Measurements from ENCODE around the gene OR4Q3.
"Not testable (repeated sequence)": the region's sequence is repeated elsewhere in the genome, so short reads cannot be mapped to it uniquely, and the experiment has no call there.

Gene OR4Q3

GRCh38 chr14:19775587-19775986, 32.2 kb downstream of the OR4Q3 start:
- no peak overlapping the region for H3K4me3 ChIP-seq (ENCODE audit: low read depth, low read length)
- TF ChIP-seq CTCF (IDR thresholded peaks at IDR 0.05; ENCODE audit: borderline replicate concordance, insufficient read depth, low read depth, low read length), result no peak

DNA sequence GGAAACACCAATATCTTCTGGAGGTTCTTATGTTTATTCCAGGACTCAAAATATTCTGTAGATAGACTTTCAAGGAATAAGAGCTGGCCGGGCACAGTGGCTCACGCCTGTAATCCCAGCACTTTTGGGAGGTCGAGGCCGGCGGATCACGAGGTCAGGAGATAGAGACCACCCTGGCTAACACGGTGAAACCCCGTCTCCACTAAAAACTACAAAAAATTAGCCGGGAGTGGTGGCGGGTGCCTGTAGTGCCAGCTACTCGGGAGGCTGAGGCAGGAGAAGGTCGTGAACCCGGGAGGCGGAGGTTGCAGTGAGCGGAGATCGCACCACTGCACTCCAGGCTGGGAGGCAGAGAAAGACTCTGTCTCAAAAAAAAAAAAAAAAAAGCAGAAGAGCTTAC, 42.5 kb downstream of the OR4Q3 start:
- not testable (repeated sequence) for H3K4me3 ChIP-seq (ENCODE audit: low read depth, low read length)

DNA sequence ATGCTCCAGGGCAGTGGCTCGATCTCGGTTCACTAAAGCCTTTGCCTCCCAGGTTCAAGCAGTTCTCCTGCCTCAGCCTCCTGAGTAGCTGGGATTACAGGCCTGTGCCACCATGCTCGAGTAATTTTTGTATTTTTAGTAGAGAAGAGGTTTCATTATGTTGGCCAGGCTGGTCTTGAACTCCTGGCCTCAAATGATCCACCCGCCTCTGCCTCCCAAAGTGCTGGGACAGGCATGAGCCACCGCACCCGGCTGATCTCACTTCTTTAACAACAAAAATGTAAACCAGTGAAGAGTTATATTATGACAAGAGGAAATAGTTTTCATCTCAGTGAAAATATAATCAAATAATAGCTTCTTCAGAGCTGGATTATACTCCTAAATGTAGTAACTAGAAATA, 43.9 kb downstream of the OR4Q3 start:
- not testable (repeated sequence) for H3K4me3 ChIP-seq (ENCODE audit: low read depth, low read length)

- not testable (repeated sequence) for H3K4me3 ChIP-seq (ENCODE audit: low read depth, low read length)
Observed at GRCh38 chr14:19788150-19788549, 44.8 kb downstream of the OR4Q3 start.

DNA sequence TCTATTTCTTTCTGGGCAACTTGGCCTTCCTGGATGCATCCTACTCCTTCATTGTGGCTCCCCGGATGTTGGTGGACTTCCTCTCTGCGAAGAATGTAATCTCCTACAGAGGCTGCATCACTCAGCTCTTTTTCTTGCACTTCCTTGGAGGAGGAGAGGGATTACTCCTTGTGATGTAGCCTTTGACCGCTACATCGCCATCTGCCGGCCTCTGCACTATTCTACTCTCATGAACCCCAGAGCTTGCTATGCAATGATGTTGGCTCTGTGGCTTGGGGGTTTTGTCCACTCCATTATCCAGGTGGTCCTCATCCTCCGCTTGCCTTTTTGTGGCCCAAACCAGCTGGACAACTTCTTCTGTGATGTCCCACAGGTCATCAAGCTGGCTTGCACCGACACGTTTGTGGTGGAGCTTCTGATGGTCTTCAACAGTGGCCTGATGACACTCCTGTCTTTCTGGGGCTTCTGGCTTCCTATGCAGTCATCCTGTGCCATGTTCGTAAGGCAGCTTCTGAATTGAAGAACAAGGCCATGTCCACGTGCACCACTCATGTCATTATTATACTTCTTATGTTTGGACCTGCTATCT, 53.2 kb downstream of the OR4Q3 start:
- H3K4me3 ChIP-seq (ENCODE audit: low read depth, low read length), result not testable (repeated sequence)
